Measurements from ENCODE around the gene SYT14.
"Not testable (repeated sequence)": the region's sequence is repeated elsewhere in the genome, so short reads cannot be mapped to it uniquely, and the experiment has no call there.

DNA sequence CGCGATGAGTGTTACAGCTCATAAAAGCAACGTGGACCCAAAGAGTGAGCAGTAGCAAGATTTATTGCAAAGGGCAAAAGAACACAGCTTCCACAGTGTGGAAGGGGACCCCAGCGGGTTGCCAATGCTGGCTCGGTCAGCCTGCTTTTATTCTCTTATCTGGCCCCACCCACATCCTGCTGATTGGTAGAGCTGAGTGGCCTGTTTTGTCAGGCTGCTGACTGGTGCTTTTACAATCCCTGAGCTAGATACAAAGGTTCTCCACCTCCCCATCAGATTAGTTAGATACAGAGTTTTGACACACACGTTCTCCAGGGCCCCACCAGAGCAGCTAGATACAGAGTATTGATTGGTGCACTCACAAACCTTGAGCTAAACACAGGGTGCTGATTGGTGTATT, 39.7 kb upstream of the SYT14 start:
- not testable (repeated sequence) for TF ChIP-seq ZNF274 (IDR thresholded peaks at IDR 0.05; ENCODE audit: low read depth, low read length); SUZ12 (IDR thresholded peaks at IDR 0.05; ENCODE audit: extremely low read depth, insufficient read depth, insufficient read length); YY1 (IDR thresholded peaks at IDR 0.05; ENCODE audit: insufficient read depth, insufficient read length)

Data from NT2/D1 (cell line).